Kidney epithelial cell (primary cell): ENCODE data around the gene ZNF182. TPM values are rescaled to one million over a fixed set of nuclear protein-coding genes. Genes with fewer than 3 reads are reported as not detected.
A peak's percentile ranks its signal among the peaks of the same experiment; 100 is the strongest.
"Not testable (repeated sequence)": the region's sequence is repeated elsewhere in the genome, so short reads cannot be mapped to it uniquely, and the experiment has no call there.

ENCODE experiments used
- DNase-seq: peaks from one replicate; pipeline ENCODE4 v3.0.0-alpha.2; 2010; ENCODE audit warnings: low read depth
- H3K27me3 ChIP-seq: 2 replicates; pipeline ENCODE4 v1.6.0; 2011; ENCODE audit warnings: low read length; ENCODE audit not compliant: control insufficient read depth, insufficient read depth
- H3K36me3 ChIP-seq: 2 replicates; pipeline ENCODE4 v1.5.1; 2011; ENCODE audit warnings: low read length; ENCODE audit not compliant: control insufficient read depth, insufficient read depth
- H3K4me3 ChIP-seq: 2 replicates; pipeline ENCODE4 v1.5.1; 2011; ENCODE audit warnings: low read depth, mild to moderate bottlenecking, control low read depth, low read length
- CTCF ChIP-seq: IDR thresholded peaks from 2 replicates; pipeline ENCODE4 v1.5.1; 2011; ENCODE audit warnings: mild to moderate bottlenecking, moderate library complexity, low read length, control low read depth, inconsistent platforms; ENCODE audit not compliant: insufficient read depth, poor library complexity, severe bottlenecking
- total RNA-seq: library from RNA; depleted of rRNA; stranded (reverse); fragments of >200 nt; gene quantifications from 2 replicates; pipeline ENCODE4 v1.2.3, GENCODE V29; 2015

ZNF182 gene
- total RNA-seq: 3.3 and 3.6 TPM in 2 replicates

DNA sequence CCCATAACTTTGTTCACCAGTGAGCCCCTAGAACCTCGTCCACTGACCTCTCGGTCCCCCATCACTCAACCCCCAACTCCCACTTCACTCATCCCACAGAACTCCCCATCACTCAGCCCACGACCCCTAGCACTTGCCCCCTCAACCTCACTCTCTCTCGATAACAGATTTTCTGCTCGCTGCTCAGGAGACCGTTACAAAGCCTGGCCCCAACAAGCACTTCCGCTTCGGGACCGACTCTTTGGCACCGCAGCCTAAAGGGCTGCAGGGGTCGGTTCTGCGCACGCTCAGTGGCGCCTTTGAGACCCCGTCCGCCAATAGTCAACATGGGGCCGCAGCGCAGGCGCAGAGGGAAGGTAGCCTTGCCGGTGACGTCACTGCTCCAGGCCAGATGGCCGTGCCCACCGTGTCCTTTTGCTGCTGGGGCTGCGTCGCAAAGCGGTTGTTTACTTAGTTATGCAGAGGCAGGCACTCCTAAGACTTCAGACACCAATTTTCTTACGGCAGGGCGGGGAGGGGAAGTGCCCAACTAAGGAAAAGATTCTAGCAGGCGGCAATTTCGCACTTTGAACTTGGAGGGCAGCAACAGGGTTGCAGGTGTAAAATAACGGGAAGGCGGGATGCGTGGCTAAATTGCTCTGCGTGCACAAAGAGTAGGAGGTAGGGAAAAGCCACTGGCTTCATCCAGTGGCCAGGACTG, at the start of gene ZNF182:
ZNF182 (minus strand) TSS at position 232 of the 700 bp plus-strand sequence. CDS start 1,380 bp downstream, outside the sequence.
- peak within 1 kb of the TSS; percentile 78 for H3K4me3 ChIP-seq
- no peaks in the 10 kb centered on the region for H3K36me3 ChIP-seq
- TF ChIP-seq CTCF: no peak
- DNase-seq: peak; percentile 56
- no peaks in the 10 kb centered on the region for H3K27me3 ChIP-seq

GRCh38 chrX:48046846-48047245, 43.1 kb upstream of the ZNF182 start:
- no peak for TF ChIP-seq CTCF
- Histone ChIP-seq H3K4me3 (no peak overlapping the region), H3K27me3 (no peaks in the 10 kb centered on the region), H3K36me3 (no peaks in the 10 kb centered on the region)
- no peak for DNase-seq

DNA sequence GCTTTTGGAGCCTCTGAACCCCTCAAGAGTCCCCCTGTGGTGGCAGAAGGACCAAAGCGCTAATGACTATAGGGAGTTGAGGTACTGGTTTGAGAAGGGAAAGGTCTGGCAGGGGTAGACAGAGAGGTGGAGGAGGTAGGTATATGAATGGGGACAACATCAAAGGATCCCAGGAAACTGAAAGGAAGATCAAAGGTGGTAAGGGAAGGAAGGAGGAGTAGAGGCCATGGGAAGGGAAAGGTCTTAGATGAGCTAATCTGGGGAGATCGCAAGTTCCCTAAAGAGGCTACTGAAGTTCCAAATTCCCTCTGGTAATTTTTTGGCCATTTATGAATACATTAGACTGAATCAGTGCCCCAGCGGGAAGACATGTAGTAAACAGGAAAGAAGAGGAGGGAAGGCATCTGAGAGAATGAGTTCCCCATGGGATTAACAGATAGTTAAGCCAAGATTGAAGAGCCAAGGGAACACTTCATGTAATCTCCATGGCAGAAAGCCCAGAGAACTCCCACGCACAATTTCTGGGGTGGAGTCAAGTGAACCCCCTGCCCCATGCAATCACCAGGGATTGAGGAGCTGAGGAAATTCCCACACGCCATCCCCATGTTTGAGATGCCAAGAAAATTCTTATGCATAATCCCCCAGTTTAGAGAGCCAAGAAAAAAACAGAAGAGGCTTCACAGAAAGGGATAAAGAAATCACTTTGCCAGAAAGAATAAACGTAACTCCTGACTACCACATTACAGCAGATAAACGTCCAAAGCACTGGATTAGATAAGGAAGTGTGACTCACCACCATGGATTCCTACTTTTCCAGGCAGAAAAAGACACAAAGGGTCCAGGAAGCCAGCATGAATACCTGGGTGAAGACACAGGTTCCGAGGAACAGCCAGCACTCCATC, 41.9 kb upstream of the ZNF182 start:
- no peaks in the 10 kb centered on the region for H3K36me3 ChIP-seq
- TF ChIP-seq CTCF: no peak
- H3K27me3 ChIP-seq: no peaks in the 10 kb centered on the region
- no peak for DNase-seq
- no peak overlapping the region for H3K4me3 ChIP-seq

DNA sequence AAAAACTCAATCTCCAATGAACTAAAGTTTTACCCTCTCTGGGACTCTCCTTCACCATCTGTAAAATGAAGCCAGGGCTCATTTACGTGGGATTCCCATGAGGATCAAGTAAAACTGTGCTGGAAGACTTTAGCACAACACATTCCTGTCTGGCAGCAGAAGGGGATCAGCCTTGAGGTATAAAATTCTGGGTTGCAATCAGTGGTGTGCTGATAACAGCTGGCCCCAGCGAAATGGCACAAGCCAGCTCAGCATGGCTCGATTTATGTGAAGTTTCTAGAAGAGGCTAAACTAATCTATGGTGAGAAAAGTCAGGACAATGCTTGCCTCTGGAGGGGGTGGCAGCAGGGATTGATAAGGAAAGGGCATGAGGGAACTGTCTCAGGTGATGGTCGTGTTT, 39.3 kb upstream of the ZNF182 start:
- Histone ChIP-seq H3K4me3 (no peak overlapping the region), H3K27me3 (no peaks in the 10 kb centered on the region), H3K36me3 (no peaks in the 10 kb centered on the region)
- no peak for TF ChIP-seq CTCF
- no peak for DNase-seq

DNA sequence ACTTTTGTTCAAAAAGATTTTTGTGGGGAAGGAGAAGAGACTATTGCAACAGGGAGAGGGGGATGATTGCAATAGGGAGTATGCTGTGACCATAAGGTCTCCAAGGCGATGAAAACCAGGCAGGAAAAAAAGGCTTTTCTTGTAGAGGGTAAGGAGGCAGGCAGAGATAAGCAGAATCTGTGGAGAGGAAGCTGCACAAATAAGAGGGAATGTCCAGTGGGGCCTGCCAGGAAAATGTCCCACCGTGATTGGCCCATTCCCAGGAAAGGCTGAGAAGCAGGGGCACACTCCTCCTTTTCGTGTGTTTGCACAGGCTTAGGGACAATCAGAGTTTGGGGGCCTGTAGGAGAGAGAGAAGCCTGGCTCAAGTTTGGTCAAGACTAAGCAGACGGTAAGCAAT, 32.1 kb upstream of the ZNF182 start:
- H3K4me3 ChIP-seq: no peak overlapping the region
- no peak for TF ChIP-seq CTCF
- H3K36me3 ChIP-seq: no peaks in the 10 kb centered on the region
- no peaks in the 10 kb centered on the region for H3K27me3 ChIP-seq
- DNase-seq: no peak

DNA sequence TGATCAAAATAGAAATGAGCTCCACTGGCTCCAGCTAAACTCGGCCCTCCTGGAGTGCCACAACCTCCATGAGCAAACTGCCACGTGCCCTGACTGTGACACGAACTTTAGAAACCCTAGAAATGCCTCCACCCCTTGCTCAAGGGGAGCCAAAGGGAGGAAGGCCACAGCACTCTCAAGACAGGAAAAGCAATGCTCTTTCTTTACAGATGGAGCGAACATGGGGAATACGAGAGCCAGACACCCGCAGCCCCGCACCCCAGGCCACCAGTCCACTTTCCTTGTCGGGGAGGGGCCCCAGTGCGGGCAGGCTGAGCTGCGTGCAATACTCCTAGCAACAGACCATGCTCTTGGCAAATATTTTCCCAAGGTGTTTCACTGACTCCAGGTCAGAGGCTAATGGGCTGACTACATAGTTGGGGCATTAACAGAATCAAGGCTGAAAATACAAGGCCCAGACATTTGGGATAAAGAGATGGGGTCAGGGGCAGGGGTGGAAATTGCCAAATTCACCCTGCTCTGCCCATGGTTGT, 26.9 kb upstream of the ZNF182 start:
- H3K4me3 ChIP-seq, H3K27me3 ChIP-seq, H3K36me3 ChIP-seq, DNase-seq: not testable (repeated sequence)
